GM18517 (cell line): ENCODE results near the gene RAB6D.
"Not testable (repeated sequence)": the region's sequence is repeated elsewhere in the genome, so short reads cannot be mapped to it uniquely, and the experiment has no call there.

Experiments used
- ATAC-seq: cut with Tn5 transposase; IDR thresholded peaks from one replicate; pipeline ENCODE4 v1.9.1; 2021; ENCODE audit warnings: mild to moderate bottlenecking, moderate library complexity; ENCODE audit not compliant: unreplicated experiment

Gene RAB6D

GRCh38 chr2:131367352-131367751 lies 3.4 kb upstream of the RAB6D start:
- no peak for ATAC-seq

GRCh38 chr2:131366643-131367042 lies 2.7 kb upstream of the RAB6D start:
- ATAC-seq = no peak

- ATAC-seq = no peak
These were observed 1.5 kb upstream of the RAB6D start for GRCh38 chr2:131365452-131365851.

DNA sequence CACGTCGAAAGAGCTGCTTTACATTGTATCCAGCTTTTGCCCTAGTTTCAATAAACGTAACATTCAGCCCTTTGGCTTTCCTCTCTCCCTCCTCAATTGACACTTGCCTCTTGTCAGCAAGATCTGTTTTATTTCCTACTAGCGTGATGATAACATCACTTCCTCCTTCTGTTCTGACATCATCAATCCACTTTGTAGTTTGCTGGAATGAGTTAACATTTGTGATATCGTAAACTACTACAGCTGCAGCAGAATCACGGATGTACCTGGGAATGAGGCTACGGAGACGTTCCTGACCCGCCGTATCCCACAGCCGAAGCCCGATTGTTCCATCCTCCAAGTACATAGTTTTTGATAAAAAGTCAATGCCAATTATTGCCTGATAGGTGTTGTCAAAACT lies 755 bp downstream of the RAB6D start:
- ATAC-seq = not testable (repeated sequence)

- ATAC-seq = not testable (repeated sequence)
These were observed 2.2 kb downstream of the RAB6D start for GRCh38 chr2:131361773-131362172.

GRCh38 chr2:131353167-131353697 lies 10.7 kb downstream of the RAB6D start:
- ATAC-seq = not testable (repeated sequence)

DNA sequence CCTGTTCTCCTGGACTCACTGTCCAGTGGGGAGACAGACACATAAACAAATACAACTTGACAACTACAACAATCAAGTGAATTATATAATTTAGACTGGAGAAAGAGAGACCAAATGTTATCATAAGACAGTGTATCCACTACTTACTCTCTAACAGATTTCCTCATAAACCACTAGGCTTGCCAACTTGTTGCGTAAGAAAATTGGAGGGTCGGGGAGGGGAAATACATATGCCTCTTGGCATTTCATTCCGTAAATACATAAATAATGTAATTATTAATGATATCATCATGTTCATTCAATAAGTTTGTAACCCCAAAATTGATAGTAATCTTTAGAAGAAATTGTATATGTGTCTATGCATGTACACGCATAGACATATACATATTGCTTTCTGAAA lies 14.9 kb downstream of the RAB6D start:
- no peak for ATAC-seq

DNA sequence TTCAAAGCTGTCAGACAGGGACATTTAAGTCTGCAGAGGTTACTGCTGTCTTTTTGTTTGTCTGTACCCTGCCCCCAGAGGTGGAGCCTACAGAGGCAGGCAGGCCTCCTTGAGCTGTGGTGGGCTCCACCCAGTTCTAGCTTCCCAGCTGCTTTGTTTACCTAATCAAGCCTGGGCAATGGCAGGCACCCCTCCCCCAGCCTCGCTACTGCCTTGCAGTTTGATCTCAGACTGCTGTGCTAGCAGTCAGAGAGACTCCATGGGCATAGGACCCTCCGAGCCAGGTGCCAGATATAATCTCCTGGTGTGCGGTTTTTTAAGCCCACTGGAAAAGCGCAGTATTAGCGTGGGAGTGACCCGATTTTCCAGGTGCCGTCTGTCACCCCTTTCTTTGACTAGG lies 16.9 kb downstream of the RAB6D start:
- ATAC-seq = not testable (repeated sequence)

GRCh38 chr2:131339307-131339706 lies 24.7 kb downstream of the RAB6D start:
- ATAC-seq = not testable (repeated sequence)

- ATAC-seq = not testable (repeated sequence)
These were observed 28.6 kb downstream of the RAB6D start for GRCh38 chr2:131335319-131335718.

DNA sequence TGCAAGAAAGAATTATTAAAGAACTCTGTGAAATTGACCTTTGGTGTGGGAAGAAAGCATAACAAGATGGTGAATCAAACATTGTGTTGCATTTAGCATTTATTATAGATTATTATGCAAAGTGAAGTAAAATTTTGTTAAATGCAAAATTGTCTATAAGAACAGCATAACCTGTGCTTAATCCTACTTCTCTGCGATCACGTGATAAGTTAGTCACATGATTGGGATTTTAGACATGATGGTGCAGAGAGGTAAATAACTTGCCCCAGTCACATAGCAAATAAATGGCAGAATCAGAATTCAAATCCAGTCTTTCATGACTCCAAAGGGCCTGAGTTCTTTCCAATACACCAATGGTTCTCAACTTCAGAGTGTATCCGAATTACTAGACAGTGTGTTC lies 31.3 kb downstream of the RAB6D start:
- ATAC-seq = not testable (repeated sequence)

GRCh38 chr2:131331000-131331399 lies 33.0 kb downstream of the RAB6D start:
- ATAC-seq = not testable (repeated sequence)

GRCh38 chr2:131322209-131322608 lies 41.8 kb downstream of the RAB6D start:
- ATAC-seq = no peak

DNA sequence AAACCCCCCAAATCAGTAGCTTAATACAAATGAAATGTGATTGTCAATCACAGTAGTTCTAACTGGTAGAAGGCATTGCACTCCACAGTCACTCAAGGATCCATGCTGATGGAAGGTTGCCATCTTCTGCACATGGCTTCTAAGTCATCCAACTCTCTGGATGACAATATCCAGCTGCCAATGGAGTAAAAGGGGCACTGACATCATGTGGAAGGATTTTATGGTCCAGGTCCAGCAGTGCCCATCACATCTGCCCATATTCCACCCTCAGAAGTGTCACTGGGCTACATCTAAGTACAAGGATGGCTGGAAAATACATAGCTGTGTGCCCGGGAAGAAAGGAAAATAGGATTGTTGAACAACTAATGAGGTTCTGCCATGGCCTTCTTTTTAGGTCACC lies 42.6 kb downstream of the RAB6D start:
- not testable (repeated sequence) for ATAC-seq

DNA sequence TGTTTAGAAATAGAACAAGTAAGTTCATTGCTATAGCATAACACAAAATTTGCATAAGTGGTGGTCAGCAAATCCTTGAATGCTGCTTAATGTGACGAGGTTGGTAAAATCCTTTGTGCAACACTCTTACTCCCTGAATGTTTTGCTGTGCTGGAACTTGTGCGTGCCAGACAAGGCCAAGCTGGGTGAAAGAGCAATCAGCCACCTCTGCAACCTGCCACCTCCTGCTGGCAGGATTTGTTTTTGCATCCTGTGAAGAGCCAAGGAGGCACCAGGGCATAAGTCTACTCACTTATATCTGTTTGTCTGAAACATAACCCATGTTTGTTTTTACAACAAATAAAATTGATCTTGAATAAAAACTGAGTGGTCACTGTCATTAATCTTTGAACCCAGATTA lies 53.0 kb downstream of the RAB6D start:
- ATAC-seq = not testable (repeated sequence)
